Stromal cell of bone marrow (primary cell): Measurements from ENCODE around the gene SLC45A2.
A peak's percentile ranks its signal among the peaks of the same experiment; 100 is the strongest.
"Not testable (repeated sequence)": the region's sequence is repeated elsewhere in the genome, so short reads cannot be mapped to it uniquely, and the experiment has no call there.

ENCODE experiments used
- DNase-seq: peaks from one replicate; pipeline ENCODE4 v3.0.0-alpha.2; 2012; ENCODE audit warnings: low read depth

Gene SLC45A2, protein sequence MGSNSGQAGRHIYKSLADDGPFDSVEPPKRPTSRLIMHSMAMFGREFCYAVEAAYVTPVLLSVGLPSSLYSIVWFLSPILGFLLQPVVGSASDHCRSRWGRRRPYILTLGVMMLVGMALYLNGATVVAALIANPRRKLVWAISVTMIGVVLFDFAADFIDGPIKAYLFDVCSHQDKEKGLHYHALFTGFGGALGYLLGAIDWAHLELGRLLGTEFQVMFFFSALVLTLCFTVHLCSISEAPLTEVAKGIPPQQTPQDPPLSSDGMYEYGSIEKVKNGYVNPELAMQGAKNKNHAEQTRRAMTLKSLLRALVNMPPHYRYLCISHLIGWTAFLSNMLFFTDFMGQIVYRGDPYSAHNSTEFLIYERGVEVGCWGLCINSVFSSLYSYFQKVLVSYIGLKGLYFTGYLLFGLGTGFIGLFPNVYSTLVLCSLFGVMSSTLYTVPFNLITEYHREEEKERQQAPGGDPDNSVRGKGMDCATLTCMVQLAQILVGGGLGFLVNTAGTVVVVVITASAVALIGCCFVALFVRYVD

DNA sequence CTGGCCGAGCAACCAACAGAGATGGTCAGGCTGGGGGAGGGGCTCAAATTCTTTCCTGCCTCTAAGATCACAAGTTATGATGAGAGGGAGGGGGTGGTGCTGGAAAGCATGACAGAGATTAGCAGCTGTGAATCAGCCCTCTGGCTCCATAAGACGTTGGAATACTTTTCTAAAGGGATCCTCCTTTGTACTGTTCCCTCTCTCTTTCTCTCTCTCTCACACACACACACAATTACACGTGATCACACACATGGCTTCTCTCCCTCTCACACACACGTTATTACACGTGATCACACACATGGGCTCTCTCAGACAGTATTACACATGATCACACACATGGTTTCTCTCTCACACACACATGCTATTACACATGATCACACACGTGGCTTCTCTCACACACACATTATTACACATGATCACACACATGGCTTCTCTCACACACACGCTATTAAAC is at the start of gene SLC45A2:
TSS of gene SLC45A2 (minus strand) at position 23 of the 454 bp plus-strand sequence. CDS start 110 bp downstream, outside the sequence.
- DNase-seq, result no peak

- DNase-seq, result no peak
Measured at GRCh38 chr5:34031966-34032365, 47.5 kb upstream of the SLC45A2 start.

GRCh38 chr5:34031117-34031516 is 46.6 kb upstream of the SLC45A2 start:
- DNase-seq, result no peak

GRCh38 chr5:34030585-34030984 is 46.1 kb upstream of the SLC45A2 start:
- DNase-seq, result not testable (repeated sequence)

- no peak for DNase-seq
Measured at GRCh38 chr5:34030048-34030447, 45.6 kb upstream of the SLC45A2 start.

DNA sequence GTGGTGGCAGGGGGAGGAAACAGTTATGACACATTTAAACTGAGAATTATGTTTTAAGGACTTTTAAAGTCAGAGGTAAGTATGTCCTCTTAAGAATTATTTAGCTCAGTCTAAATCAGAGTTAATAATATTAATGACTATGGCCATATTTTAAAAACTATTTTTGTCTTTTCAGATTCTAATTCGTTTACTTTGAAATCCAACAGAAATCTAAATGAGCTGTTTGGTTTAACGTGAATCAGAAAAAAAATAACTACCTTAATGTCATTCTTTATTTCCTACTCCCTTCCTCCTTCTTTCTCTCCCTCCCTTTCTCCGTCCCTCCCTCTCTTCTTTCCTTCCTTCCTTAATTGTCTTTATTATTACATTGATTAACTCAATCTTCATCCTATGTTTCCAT is 43.9 kb upstream of the SLC45A2 start:
- DNase-seq, result no peak

DNA sequence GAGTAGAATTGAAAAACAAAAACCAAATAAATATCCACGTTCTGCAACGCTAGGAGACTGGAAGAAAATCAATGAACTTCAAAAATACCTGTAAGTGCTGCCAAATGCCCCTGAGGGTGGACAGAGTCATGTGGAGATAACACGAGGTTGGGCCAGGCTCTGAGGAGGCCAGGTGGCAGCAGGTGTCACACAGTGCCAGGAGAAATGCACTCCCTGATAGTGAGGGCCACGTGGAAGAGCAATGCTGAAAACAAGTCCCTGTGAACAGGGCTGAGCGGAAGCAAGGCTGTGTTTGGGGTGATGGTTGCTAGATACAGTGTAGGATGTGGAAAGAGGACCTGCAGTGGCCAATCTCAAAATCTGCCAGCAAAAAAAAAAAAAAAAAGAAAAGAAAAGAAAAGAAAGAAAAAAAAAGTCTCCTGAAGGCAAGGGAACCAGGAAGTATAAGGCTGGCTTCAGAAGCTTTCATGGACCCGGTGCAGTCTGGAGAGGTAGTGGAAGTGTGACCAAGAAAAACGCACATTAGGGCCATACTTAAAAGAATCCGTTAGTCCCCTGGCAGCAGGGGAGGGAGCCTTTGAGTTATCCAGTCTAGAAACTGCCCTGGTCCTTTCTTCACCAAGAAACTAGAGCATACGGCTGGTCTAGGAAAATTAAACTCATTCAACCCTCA is 41.7 kb upstream of the SLC45A2 start:
- no peak for DNase-seq

- no peak for DNase-seq
Measured at GRCh38 chr5:34022121-34022705, 37.7 kb upstream of the SLC45A2 start.

DNA sequence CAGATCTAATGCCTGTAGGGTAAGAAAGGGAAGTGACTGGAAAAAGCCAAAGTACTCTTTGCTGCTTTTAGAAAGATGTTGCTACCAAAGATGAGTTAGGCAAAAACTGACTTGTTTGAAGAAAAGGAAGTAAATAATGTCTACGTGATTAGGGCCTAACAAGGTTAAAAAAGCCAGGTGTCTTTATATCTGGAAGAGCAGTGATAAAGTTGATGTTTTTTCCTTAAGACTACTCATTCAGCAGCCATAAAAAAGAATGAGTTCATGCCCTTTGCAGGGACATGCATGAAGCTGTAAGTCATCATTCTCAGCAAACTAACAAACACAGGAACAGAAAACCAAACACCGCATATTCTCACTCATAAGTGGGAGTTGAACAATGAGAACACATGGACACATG is 36.8 kb upstream of the SLC45A2 start:
- no peak for DNase-seq

DNA sequence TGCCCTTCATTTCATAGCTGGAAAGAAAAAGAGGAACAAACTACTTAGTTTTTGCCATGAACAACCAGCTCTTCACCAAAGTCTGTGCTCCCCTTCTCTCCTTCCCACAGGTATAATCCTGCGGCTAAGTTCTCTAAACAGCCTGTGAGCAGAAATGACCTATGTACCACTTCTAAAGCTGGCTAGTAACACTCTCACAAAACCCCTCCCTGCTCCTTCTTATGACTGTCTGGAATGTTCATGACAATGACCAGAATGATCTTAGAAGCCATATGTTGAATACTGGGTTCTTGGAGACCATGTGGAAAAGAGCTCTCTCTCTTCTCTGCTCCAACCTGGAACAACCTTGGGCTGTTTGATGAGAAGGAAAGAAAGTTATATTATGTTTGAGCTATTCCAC is 36.2 kb upstream of the SLC45A2 start:
- DNase-seq, result no peak

GRCh38 chr5:34017254-34017653 is 32.8 kb upstream of the SLC45A2 start:
- no peak for DNase-seq

DNA sequence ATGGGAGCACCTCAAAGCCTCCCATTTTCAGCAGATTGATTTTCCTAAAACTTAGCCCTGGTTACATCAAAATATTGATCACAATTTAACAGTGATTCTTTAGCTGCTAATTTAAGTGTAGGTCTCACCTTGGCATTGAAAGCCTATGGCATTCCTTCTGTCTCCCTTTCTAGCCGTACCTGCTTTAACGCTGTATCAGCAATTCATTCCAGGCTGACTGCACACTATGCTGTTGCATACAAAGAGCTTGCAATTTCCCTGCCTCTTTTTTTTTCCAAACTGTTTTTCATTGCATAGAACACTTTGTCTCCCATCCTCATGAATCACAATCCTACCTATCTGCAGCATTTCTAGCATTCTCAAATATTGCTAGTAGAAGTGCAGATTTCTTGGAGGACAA is 32.3 kb upstream of the SLC45A2 start:
- no peak for DNase-seq

GRCh38 chr5:34016222-34016621 is 31.7 kb upstream of the SLC45A2 start:
- no peak for DNase-seq

DNA sequence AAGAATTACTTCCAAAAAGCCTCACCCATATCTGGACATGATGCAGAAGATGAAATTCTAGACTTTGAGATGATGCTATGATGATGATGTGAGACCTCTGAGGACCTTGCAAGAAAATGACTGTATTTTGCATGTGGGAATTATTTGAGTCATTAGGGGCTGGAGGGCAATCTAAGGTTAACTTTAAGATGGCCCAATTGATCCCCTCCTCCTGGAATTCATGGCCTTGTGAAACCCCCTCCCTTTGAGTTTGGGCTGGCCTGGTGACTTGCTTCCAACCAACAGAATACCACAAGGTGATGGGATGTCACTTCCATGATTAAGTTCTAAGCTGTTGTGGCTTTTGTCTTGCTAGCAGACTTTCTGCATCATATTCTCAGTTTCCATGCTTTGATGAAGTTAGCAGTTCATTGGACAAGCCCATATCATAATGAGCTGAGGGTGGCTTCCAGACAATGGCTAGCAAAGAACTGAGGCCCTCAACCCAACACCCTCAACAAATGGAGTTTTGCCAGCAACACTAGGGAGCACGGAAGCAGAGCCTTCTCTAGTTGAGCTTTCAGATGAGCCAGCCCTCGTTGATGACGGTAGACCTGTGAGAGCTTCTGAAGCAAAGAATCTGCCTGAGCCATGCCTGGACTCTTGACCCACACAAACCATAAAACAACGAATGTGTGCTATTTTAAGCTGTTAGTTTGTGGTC is 30.8 kb upstream of the SLC45A2 start:
- no peak for DNase-seq

DNA sequence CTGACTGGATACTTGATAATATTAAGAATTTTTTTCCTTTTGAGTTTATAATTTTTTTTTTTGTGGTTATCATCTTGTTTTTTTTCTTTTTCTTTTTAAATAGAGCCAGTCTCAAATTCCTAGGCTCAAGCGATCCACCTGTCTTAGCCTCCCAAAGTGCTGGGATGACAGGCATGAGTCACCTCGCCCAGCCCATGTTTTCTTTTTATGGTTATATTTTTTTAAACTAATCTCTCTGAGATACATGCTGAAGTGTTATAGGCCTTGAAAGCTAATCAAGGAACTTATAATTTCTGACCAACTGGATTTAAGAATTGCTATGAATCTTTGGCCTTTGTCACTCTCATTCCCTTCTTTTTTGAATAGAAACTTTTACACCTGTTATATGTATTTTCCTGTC is 30.1 kb upstream of the SLC45A2 start:
- DNase-seq, result no peak

DNA sequence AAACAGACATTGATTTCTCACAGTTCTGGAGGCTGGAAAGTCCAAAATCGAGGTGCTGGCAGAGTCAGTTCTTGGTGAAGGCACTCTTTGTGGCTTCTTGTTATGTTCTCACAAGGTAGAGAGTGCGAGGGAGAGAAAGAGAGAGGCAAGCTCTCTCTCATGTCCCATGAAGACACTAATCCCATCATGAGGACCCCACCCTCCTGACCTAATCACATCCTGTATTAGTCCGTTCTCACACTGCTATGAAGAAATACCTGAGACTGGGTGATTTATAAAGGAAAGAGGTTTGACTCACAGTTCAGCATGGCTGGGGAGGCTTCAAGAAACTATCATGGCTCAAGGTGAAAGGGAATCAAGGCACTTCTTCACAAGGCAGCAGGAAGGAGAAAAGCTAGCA is 29.1 kb upstream of the SLC45A2 start:
- DNase-seq, result no peak

DNA sequence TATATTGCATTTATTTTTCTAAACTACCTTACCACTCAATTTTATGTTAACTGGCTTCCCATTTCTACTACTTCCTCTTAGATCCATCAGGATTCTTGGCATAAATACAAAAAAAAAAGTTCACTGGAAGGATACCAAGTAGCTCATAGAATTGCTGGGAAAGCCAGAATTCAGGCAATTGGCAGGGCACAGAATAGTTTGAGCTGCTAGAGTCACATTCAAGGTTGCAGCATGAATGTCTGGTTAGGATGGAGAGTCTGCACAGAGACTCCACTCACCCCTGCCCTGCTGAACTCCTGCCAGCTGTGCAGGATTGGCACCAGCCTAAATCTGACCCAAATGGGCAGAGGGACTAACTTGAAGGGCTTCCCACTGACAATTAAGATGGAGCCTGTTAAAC is 28.3 kb upstream of the SLC45A2 start:
- DNase-seq, result peak; percentile 73

- peak; percentile 25 for DNase-seq
Measured at GRCh38 chr5:34011536-34011935, 27.0 kb upstream of the SLC45A2 start.

DNA sequence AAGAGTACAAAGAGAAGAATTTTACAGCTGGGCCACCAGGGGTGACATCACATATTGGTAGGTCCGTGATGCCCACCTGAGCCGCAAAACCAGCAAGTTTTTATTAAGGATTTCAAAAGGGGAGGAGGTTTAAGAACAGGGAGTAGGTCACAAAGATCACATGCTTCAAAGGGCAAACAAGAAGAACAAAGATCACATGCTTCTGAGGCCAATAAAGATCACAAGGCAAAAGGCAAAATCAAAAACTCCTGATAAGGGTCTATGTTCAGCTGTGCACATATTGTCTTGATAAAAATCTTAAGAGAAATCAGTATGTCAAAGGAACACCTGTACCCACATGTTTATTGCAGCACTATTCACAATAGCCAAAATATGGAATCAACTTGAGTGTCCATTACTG is 25.7 kb upstream of the SLC45A2 start:
- not testable (repeated sequence) for DNase-seq

GRCh38 chr5:34009610-34010009 is 25.1 kb upstream of the SLC45A2 start:
- no peak for DNase-seq

DNA sequence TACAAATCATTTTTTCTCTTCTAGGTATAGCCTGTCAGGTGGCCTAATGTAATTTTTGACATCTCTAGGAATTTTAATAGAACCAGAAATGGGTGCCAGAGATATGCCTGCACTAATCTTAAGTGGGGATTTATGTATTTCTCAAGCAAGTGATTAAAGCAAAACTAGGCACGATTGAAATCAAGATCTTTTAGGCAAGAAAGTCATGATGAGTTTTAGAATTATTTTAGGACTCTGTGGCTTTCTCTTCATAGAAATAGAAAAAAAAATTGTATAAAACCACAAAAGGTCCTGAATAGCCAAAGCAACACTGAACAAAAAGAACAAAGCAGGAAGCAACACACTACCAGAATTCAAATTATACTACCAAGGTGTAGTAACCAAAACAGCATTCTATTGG is 24.3 kb upstream of the SLC45A2 start:
- DNase-seq, result no peak
